Right forelimb (tissue), 1 donor: ENCODE results near the gene DNM3.

Source experiments
- DNase-seq: peaks from one replicate; pipeline ENCODE4 v3.0.0-alpha.2; 2018

The DNM3 gene

DNA sequence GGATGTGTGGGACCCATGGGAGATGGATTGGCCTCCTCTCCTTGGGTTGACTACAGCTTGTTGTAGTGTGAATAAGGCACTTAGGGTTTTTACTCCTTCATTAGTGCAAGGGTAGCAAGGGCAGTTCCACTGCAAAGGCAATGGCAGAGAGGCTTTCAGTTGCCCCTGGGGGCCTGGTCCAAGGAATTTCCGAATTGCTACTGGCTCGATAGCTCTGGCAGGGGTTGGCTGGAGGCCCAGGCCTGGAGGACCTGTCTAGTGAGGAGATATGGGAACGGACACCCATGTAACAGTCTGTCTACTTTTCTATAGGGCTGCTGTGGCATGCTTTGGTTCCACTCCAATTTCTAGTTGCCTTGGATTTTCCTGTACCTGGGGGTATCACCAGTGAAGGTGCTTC, 360.3 kb downstream of the DNM3 start:
- no peak for DNase-seq

DNA sequence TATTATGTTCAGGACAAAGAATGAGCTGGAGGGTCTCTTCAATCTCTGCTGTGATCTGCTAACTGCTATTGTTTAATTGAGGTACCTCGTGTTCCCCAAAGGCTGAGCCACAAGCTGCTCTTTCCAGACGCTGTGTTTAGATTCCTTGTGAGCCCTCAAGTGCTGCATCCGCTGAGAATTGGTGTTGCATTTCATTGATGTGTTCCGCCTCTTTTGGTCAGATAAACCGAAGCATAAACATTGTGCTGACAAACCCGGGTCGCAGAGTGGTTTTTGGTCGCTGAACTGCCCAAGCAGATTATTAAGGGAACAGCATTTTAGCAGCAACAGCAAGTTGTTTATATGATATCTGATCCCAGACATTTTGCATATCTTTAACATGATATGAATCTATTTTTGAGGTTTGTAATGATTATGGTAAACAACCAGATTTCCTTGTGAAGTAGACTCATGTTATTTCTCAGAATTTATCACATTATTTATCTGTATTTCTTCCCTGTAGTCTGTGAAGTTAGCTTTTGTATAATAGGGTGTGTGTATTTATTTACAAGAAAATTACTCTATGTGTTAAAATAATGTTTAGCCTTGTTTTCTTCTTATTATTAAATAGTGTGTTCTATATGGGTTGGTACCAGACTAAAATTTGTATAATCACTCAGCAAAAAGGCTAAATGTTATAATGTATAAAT, 362.0 kb downstream of the DNM3 start:
- DNase-seq = no peak

DNA sequence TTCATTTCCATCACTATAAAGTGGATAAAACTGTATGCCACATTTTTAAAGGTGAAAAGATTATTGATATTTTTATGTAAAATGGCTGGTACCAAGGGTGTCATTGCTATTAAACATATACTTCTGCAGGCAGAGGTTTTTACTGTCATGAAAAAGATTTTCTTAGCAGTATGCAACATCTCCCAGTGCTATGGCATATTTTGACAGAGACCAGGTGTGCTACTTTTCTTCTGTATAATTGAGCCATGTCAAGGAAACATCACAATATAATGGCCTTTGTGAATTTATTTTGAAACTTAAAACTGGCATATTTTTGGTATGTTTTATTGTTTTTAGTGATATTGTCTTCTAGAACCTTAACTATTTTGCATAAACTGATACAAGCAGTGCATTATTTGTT, 362.6 kb downstream of the DNM3 start:
- DNase-seq = no peak

DNA sequence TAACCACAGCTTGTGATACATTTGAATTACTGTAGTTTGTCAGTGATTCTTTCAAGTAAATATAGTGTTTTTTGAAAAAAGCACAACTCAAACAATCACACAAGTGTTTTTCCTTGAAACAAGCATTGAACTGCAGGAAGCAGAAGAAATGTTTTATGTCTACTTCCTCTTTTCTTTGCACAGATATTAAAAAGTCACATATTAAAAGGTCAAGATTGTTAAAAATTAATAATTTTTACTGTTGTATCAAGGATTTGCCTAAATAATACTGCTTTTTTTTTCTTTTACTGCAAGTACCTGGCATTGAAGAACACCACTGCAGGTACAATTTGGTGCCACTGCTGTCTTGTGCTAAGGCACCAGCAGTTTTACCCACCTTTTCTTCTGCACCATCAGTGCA, 365.0 kb downstream of the DNM3 start:
- DNase-seq = no peak

DNA sequence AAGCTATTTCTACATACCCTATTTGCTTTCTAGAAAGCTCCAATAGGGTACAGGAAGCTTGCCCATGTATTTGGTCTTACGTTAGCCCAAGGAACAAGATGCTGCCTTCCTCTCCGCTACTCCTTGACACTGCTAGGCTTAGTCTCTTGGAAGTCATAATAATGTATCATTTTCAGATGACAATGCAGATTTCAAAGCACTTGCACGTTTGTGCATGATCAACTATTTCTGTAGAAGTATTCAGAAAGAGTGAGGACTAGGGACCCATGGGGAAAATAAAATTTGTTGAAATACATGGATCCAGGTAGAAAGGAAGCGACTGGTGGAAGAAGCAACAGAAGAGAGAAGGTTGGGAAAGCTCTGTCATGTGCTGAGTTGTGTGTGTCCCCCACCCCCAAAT, 367.3 kb downstream of the DNM3 start:
- DNase-seq = no peak

DNA sequence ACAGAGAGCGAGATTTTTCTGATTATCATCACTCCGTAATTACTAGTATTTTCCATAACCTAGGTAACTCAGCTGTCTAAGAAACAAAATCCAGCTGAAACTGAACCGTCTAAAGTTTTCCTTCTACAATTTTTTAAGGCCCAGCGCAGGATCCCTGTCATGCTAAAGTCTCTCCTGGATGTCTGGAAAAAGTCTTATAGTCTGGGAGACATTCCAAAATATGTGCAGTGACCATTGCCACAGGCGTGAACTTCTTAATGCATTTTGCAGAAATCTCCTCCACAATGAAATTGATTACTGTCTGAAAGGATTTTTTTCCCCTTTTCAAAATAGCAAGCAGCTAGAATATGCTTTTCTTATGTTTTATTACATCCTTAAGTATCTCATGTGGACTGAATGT, 369.9 kb downstream of the DNM3 start:
- no peak for DNase-seq

DNA sequence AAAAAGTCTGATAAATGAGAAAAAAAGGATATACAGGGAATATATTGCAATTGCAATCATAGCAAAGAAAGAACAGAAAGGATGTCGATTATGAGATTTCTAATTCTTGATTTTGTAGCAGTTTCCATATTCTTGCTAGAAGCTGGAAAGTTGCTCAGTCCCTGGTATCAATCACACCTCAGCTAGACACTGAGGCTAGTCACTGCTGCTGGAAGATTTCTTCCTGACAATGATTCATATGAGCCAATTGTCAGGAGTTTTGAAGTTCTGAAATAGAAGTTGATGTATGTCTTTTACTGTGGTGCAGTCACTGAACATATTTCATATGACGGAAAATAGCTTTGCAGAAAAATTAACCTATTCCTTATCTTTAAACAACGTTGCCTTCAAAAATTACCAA, 370.8 kb downstream of the DNM3 start:
- DNase-seq = no peak

DNA sequence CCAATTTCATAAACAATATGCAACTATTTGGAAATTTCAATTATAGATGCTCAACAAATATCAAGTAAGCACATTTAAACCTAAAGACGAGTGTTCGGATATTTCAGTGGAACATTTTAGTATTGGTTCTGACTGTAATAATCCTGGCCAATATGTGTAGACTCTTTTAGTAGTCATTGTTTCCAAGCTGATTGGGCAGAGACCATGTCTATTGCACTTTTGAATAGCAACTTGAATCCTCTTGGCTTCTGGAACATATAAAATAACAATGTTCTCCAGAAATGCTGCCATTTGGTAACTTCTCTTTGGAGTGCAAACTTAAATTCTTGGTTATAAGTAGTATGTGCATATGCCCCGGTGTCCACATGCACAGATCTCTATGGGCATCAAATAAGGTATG, 373.7 kb downstream of the DNM3 start:
- DNase-seq = no peak

DNA sequence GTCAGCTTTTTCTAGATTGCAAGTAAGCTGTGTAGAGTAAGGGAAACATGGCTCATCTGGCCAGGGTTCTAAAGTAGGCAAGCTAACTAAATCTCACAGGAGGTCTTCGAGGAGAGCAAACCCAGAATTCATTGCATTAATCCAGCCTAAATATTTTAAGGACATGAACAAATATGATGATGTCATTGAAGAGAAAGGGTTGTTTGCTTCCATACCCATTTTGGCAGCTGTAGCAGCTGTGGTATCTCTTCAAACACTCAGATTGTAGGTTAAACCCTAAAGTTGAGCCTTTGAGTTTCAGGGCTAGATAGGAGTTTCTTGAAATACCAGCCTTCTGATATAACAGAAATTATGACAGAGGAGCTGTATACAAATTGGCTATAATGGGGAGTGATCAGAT, 378.7 kb downstream of the DNM3 start:
- no peak for DNase-seq

DNA sequence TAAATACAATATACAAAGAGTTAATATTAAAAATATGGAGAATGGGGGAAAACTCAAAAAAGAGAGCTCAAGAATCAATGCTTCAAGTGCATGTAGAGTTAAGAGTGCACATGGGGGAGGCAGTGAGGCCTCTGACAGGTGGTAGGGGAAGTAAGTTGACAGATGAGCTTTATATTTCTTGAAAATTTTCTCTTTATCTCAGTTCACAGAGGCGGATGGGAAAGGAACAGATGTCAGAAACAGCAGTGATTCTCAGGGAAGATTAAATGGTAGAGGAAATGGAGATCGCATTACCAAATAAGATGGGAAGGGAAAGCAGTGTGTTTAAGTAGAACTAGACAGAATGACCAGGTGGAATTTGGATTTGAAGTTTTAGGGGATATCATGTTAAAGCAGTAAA, 379.1 kb downstream of the DNM3 start:
- DNase-seq = no peak

DNA sequence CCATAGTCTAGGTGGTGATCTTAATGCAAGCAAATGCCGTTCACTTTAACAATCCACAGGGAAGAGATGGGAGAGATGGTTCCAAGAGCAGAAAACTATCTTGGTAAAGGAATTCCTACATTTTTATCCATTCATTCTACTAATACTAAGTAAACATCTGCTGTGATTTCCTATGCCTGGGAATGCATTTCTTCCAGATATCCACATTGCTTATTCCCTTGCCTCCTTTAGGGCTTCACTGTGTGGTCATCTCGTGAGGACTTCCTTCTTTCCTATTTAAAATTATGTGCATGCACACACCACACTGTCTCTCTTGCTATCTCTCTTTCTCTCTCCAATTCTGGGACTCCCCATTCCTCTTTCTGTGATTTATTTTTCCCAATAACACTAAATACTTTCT, 380.1 kb downstream of the DNM3 start:
- no peak for DNase-seq

DNA sequence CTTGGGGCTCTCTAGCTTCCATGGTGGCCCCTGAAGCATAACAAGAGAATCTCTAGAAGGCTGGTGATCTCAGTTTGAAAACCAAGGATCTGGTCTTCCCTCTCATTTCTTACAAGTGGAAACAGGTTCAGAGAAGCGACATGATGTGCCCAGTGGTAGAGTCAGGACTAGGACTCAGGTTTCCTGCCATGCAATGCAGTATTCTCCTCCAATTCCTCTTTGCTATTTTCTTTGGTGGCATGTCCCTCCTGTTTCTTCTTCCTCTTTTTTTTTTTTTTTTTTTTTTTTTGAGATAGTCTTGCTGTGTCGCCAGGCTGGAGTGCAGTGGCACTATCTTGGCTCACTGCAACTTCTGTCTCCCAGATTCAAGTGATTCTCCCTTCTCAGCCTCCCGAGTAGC, 383.6 kb downstream of the DNM3 start:
- DNase-seq = no peak

DNA sequence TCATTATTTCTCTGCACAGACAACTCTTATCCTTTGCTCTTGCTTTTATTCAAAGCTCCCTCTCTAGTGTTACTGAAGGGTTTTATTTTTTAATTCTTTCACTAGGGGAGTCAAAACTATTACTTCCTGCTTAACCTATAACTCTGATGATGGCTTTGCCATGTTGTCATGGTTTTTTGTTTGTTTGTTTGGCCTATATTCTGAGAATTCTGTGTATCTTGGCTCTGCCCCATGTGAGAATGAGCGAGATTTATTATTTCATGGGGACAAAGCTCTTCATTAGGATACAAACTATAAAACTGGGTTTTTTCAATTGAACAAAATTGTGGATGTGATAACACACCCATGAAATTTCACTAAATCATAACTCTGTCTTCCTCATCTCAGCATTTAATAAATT, 388.6 kb downstream of the DNM3 start:
- no peak for DNase-seq

DNA sequence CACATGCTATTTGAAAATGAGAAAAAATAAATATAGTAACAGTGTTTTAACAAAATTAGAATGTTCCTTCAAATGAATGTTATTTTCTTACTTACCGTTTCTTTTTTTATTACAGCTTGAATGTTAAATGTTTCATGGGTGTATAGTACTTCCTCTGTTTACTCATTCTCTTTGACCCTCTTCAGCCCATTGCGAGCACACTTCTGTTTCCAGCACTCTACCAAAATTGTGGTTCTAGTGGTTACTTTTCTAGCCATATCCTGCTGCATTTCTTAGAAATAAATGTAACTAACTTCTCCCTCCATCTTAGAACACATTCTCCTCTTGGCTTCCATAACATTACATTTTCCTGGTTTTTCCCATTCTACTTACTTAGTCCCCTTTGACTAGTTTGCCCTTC, 389.2 kb downstream of the DNM3 start:
- DNase-seq = no peak

DNA sequence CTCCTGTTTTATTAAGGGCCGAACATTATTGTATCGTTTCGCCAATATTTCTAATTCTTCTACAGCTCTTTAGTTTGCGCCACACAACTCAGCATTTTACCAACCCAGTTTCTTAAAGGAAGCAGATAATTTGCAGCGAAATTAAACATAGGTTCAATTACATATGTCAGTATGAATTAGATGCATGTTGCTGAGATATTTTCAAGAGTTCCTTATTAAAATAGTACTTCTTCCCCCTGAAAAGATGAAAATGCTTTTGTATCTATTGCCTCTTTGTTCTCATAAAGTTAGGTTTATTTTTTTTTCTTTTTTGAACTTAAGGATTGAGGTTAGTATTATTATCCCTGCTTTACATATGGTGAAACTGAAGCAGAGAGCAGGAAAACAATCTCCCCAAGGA, 395.7 kb downstream of the DNM3 start:
- DNase-seq = no peak

DNA sequence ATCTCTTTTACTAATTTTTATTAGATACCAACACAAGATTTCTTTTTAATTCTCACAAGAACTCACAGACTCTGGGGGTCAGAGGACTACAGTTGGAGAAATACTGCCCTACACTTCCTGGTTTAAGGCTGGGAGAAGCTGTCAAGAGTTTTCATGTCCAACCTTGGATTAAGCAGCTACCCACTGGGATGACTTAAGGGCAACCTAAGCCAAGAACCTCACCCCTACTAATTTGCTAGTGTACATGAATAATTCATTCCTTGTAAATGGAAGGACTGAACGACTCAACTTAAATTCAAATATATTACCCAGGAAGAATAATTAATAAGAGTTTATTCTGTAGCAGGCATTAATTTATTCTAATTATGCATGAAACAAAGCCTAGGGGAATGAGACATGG, 396.9 kb downstream of the DNM3 start:
- DNase-seq = no peak

DNA sequence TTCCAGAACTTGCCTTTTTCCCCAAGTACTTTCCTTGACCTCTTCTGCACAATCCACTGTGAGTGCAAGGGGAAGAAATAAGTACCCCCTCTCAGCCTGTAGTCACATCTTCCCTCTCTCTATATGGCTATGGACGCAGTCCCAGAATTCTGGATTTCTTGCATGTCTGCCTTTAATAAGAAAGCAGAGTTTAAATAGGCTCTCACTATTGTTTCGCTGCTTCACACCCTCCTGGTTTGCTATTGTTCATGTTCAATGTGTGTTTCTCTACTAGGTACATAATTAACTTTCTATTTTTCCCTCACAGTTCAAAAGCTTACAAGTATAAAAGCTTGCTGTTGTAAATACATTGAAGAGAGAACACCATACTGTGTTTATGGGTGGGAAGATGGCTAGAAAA, 397.7 kb downstream of the DNM3 start:
- no peak for DNase-seq

DNA sequence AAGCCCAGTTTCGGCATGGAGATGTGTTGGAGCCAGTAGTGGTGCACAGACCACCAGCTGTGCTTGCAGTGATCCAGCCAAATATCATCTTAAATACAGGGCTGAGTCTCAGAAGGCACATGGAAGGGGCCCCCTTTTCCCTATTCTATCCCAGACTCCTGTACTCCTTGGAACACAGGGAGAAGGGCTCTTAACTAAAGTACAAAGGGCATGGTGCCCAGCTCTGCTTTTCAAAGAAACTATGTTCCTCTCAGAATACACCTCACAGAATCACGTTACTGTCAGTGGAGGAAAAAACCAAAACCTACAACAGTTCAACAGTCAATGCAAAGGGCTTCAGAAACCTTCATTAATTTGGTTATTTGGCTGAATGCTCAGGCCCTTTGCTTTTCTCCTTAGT, 398.6 kb downstream of the DNM3 start:
- DNase-seq = peak; percentile 53

DNA sequence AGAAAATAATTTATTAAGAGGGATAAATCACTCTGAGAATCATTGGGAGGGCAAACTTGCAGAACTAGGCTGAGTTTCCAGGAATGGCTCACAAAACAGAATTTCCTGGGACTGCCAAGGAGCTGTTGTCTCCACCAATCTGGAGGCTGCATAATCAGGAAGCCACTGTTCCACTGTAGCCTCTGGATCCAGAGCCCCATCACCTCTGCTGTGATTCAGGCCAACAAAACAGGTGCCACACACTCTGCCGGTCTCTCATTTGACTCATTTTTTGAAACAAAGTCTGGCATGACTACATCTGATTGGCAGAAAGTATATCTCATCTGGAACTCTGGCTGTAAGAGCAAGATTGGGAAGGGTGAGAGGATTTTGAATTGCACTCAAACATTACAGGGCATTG, 400.2 kb downstream of the DNM3 start:
- DNase-seq = no peak

DNA sequence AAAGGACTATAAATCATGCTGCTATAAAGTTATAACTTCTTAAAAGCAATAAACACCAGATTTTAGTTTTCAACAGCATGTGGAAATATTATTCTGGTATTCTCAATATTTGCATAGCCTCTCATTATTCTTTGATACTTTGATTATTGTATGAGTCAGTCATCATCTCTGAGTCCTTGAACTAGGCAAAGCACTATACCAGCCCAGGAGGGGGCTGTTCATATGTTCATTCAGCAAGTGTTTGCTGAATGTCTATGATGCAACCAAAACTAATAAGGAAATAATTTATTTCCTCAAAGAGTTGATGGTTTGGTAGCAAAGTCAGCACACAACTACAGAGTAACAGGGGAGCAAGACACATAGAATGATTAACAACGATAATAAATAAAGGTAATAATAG, 403.6 kb downstream of the DNM3 start:
- DNase-seq = no peak

DNA sequence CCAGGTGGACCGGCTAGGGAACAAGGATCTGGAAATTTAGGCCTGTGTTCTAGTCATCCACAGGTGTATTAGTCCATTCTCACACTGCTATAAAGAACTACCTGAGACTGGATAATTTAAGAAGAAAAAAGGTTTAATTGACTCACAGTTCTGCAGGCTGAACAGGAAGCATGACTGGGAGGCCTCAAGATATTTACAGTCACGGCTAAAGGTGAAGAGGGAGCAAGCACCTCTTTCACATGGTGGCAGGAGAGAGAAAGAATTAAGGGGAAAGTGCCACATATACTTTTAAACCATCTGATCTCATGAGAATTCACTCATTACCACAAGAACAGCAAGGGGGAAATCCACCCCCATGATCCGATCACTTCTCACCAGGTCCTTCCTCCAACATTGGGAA, 404.5 kb downstream of the DNM3 start:
- DNase-seq = no peak

DNA sequence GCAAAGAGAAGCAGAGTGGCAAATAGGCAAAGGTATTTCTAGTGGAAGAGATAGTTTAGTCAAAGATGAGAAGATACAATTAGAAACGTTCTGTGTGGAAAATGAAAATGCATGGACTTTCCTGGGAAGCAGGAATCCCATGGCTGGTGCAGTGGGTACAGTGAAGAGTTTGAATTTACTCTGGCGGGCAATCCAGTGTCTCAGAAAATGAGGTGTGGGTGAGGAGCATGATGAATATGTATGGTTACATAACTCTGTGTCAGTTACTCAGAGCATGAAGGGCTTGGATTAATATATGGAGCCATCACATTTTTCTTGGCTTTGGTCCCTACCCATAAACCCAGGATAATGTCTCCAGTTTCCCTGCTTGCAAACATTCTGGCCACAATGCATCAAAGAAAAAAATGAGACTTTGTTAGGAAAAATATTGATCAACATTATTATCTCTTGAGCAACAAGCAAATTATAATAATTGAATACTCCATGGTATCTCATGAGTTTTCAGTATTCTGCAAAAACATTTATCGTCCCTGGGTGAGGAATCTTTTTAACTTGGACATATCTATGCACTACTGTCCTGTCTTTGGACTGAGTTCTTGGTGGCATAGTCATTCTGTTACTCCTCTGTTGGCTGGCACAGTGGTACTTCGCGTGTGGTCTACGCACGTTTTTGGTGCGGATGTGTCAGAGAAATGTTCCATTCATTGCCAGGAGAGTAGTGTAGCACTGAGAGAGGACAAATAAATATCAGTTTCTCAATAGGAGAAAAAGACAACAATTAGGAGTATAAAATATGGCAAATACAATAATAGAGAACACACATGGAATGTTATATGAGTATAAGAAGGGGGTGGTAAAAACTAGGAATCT, 405.5 kb downstream of the DNM3 start:
- DNase-seq = no peak

DNA sequence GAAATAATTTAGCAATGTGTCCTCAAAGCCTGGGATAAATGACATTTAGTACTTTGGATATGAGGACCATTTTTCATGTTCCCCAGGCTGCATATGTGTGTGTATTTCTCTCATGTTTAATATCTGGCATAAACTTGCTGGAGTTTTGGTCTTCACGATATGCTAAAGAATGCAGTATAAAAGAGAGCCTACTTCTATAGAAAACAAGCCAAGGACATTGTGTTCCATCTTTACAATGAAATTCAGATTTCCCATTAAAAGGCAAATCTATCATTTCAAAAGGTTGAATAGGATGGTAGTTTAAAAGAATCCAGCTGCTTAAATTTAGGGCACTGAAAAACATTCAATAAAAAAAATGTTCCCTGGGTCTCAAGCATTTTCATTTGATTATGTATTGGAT, 410.2 kb downstream of the DNM3 start:
- no peak for DNase-seq

DNA sequence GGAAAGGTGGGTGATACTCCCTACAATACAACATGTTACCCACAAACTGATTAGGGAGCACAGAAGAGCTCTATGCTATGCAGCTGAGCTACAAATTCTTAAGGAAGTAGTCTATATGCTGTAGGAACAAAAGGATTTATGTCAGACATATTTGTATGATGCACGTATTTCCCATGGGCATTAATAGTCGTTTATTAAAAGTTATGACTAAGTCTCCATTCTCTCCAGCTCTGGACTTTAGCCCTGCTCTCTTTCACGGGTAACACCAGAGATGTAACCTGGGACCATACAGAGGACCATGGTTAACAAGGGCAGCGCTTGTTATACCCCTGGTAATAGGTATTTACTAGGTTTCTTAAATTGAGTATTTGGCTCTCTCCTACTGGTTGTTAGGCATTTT, 411.0 kb downstream of the DNM3 start:
- DNase-seq = no peak

DNA sequence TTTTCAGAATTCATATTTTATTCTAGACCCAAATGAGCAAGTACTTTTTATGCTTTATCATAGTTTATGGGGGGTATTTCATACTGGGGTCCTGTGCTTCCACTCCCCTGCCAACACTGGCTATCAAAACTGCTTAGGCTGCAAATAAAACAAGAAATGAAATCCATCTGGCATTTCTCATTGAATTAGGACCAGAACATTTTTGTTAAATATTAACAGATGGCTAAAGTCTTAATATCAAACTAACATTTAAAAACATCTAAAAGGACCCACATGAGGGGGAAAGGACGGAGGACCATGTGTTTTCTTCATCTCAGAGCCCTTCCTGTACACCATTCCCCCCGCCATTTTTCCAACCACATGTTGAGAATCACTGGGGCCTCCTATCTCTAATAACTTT, 411.7 kb downstream of the DNM3 start:
- no peak for DNase-seq
